B cell (primary cell): ENCODE data around the gene BMPER. TPM values are rescaled to one million over a fixed set of nuclear protein-coding genes. Genes with fewer than 3 reads are reported as not detected.

Experiments used
- ATAC-seq: fragments of 200-7000 bp; cut with Tn5 transposase; one replicate; pipeline ENCODE4 v1.10.0; 2021; ENCODE audit warnings: low read depth, mild to moderate bottlenecking, moderate number of reproducible peaks, moderate library complexity
- CTCF ChIA-PET: fragments of 350-600 bp; sonication (Branson Sonifier 250); formaldehyde crosslinking; loops from one replicate; lab custom pipeline; 2021; ENCODE audit warnings: antibody characterized with exemption, inconsistent platforms; lab: Charles Lee
- POLR2A ChIA-PET: fragments of 350-600 bp; sonication (Branson Sonifier 250); formaldehyde crosslinking; loops from one replicate; lab custom pipeline; 2021; ENCODE audit warnings: antibody characterized with exemption; lab: Charles Lee
- DNase-seq: peaks from one replicate; pipeline ENCODE4 v3.0.0; 2013
- H2AFZ ChIP-seq: 2 replicates; pipeline ENCODE4 v1.6.1; 2012; ENCODE audit warnings: mild to moderate bottlenecking, low read depth, low read length; ENCODE audit not compliant: insufficient read depth, poor library complexity, severe bottlenecking
- H3K27ac ChIP-seq, 2 donors: 1 replicate in 1 of 2; 2 replicates in 1 of 2; pipeline ENCODE4 v1.5.1; 2012 to 2013; ENCODE audit warnings: low read length in 2 of 2, mild to moderate bottlenecking in 2 of 2, moderate library complexity in 1 of 2
- H3K27me3 ChIP-seq, 4 experiments: fragments of 200-600 bp in 1 of 4; sonication (generic) in 1 of 4; replicated peaks in 1 of 4; 1 replicate in 2 of 4; 2 replicates in 2 of 4; pipeline versions ENCODE4 v1.6.1 to v1.7.0; 2013 to 2016; ENCODE audit warnings: low read length in 3 of 4, mild to moderate bottlenecking in 2 of 4, mixed read lengths in 1 of 4, moderate library complexity in 1 of 4; ENCODE audit not compliant: insufficient read depth in 4 of 4, control insufficient read depth in 3 of 4; ENCODE audit errors: control extremely low read depth in 1 of 4
- H3K36me3 ChIP-seq, 2 experiments: replicated peaks in 1 of 2; 1 replicate in 1 of 2; 2 replicates in 1 of 2; pipeline versions ENCODE4 v1.6.1 to v1.7.1; 2013; ENCODE audit warnings: low read length in 1 of 2; ENCODE audit not compliant: insufficient read depth in 2 of 2, control insufficient read depth in 1 of 2; ENCODE audit errors: control extremely low read depth in 1 of 2, extremely low read depth in 1 of 2
- H3K4me1 ChIP-seq, 2 donors: fragments of 200-600 bp in 1 of 2; sonication (generic) in 1 of 2; 1 replicate in 1 of 2; 2 replicates in 1 of 2; pipeline versions ENCODE4 v1.5.1 to v1.6.1; 2013 to 2017; ENCODE audit warnings: low read length in 2 of 2; ENCODE audit not compliant: control insufficient read depth in 2 of 2, insufficient read depth in 2 of 2
- H3K4me2 ChIP-seq: replicated peaks from 2 replicates; pipeline ENCODE3; 2012; ENCODE audit warnings: mild to moderate bottlenecking, low read depth, low read length; ENCODE audit not compliant: poor library complexity, severe bottlenecking
- H3K4me3 ChIP-seq, 5 experiments: fragments of 200-600 bp in 1 of 5; sonication (generic) in 1 of 5; 1 replicate in 3 of 5; 2 replicates in 2 of 5; pipeline versions ENCODE4 v1.5.1 to v1.7.0; 2011 to 2016; ENCODE audit warnings: low read length in 4 of 5, mild to moderate bottlenecking in 4 of 5, low read depth in 2 of 5, control low read depth in 1 of 5, moderate library complexity in 1 of 5; ENCODE audit not compliant: insufficient read depth in 1 of 5; ENCODE audit errors: control extremely low read depth in 1 of 5, extremely low read depth in 1 of 5
- H3K79me2 ChIP-seq: fragments of 200-600 bp; sonication (generic); one replicate; pipeline ENCODE4 v1.6.0; 2016; ENCODE audit warnings: low read length; ENCODE audit not compliant: control insufficient read depth, insufficient read depth
- H3K9ac ChIP-seq: fragments of 200-600 bp; sonication (generic); 2 replicates; pipeline ENCODE4 v1.6.1; 2017; ENCODE audit warnings: mild to moderate bottlenecking, low read length, moderate library complexity
- H3K9me3 ChIP-seq, 3 donors: one replicate each; pipeline versions ENCODE4 v1.6.1 to v1.7.1; 2013; ENCODE audit warnings: low read length in 2 of 3; ENCODE audit not compliant: control insufficient read depth in 2 of 3, insufficient read depth in 1 of 3; ENCODE audit errors: control extremely low read depth in 1 of 3
- H4K20me1 ChIP-seq: 2 replicates; pipeline ENCODE4 v1.6.0; 2012; ENCODE audit warnings: mild to moderate bottlenecking, low read length; ENCODE audit not compliant: insufficient read depth, control insufficient read depth, poor library complexity, severe bottlenecking
- H3K27ac Mint-ChIP-seq: one replicate; pipeline ENCODE4 v1.8.0; 2021; ENCODE audit warnings: mixed read lengths
- H3K27me3 Mint-ChIP-seq: one replicate; pipeline ENCODE4 v1.8.0; 2021; ENCODE audit warnings: mixed read lengths
- H3K4me1 Mint-ChIP-seq: one replicate; pipeline ENCODE4 v1.8.0; 2021; ENCODE audit warnings: mixed read lengths
- H3K4me3 Mint-ChIP-seq: one replicate; pipeline ENCODE4 v1.8.0; 2021; ENCODE audit warnings: mixed read lengths
- H3K9me3 Mint-ChIP-seq: one replicate; pipeline ENCODE4 v1.8.0; 2022; ENCODE audit warnings: mixed read lengths; ENCODE audit not compliant: insufficient read depth
- EZH2 ChIP-seq: IDR thresholded peaks from 2 replicates; pipeline ENCODE4 v1.6.1; 2012; ENCODE audit warnings: borderline replicate concordance, low read depth, mild to moderate bottlenecking, moderate library complexity, low read length; ENCODE audit not compliant: insufficient read depth, poor library complexity, severe bottlenecking
- WGBS: methylation state at CpG from one replicate; pipeline ENCODE4 v1.1.5; 2013; ENCODE audit warnings: missing lambda C conversion rate; ENCODE audit not compliant: insufficient coverage; 5-methylcytosine and 5-hydroxymethylcytosine counted together
- intact Hi-C: fragments of 100-400 bp; cut with micrococcal nuclease; formaldehyde crosslinking; loops from one replicate; pipeline ENCODE4 v1.10.0; 2022
- polyA plus RNA-seq: library from polyadenylated mRNA; depleted of rRNA; stranded (reverse); fragments of >200 nt; gene quantifications from 2 replicates; pipeline ENCODE4 v1.2.3, GENCODE V29; 2012
- total RNA-seq, 2 donors: library from RNA; stranded (reverse); fragments of 120-200 nt in 1 of 2; gene quantifications; 1 replicate in 1 of 2; 2 replicates in 1 of 2; pipeline versions ENCODE4 v1.2.3 to v1.2.4, GENCODE V29; 2013 to 2022
- TF ChIP-seq, protein P1 (sequence below): fragments of 200-600 bp; IDR thresholded peaks from one replicate; pipeline ENCODE4 v1.8.0; 2022; ENCODE audit warnings: antibody characterized with exemption, mild to moderate bottlenecking

BMPER gene
- total and polyA plus RNA-seq, 2 donors (not counting 1 experiment from before 2014, with no cell fraction given): not detected

DNA sequence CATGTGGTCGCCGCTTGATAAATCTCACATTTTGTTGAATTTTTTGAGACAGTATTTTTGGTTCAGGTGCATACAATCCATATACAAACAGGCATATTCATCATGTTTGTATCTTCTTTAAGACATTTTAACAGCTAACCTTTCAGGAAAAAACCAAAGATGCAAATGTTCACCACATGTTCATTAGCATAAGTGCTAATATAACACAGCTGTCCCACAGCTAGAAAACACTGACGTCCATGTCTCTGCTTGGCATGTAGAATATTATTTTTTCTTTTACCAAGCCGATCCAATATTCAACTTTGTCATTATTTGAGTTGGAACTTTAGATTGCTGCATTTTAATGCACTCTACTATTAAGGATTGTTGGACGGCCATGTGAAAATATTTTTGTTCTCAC, 31.2 kb downstream of the BMPER start:
- no peak for DNase-seq
- TF ChIP-seq EZH2: no peak
- TF ChIP-seq, protein P1, sequence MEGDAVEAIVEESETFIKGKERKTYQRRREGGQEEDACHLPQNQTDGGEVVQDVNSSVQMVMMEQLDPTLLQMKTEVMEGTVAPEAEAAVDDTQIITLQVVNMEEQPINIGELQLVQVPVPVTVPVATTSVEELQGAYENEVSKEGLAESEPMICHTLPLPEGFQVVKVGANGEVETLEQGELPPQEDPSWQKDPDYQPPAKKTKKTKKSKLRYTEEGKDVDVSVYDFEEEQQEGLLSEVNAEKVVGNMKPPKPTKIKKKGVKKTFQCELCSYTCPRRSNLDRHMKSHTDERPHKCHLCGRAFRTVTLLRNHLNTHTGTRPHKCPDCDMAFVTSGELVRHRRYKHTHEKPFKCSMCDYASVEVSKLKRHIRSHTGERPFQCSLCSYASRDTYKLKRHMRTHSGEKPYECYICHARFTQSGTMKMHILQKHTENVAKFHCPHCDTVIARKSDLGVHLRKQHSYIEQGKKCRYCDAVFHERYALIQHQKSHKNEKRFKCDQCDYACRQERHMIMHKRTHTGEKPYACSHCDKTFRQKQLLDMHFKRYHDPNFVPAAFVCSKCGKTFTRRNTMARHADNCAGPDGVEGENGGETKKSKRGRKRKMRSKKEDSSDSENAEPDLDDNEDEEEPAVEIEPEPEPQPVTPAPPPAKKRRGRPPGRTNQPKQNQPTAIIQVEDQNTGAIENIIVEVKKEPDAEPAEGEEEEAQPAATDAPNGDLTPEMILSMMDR: no peak
- ATAC-seq: no peak
- intact Hi-C loops: loop anchor here (10.0 kb wide), 1 partner anchor 692 kb away; no protein-coding TSS in a partner anchor
- H3K4me1 ChIP-seq: no peaks in the 10 kb centered on the region
- Mint-ChIP-seq H3K9me3 (no peaks in the 10 kb centered on the region), H3K27me3 (peaks cover 12% of the 10 kb centered on the region), H3K4me3 (no peak overlapping the region), H3K4me1 (no peaks in the 10 kb centered on the region), H3K27ac (no peak overlapping the region)
- no peaks in the 10 kb centered on the region for H3K9me3 ChIP-seq
- no peak overlapping the region for H3K4me2 ChIP-seq
- CTCF ChIA-PET: interaction anchor here (0.9 to 7.3 kb wide), 2 partner anchors 10 to 749 kb away, joined by 3 to 89 read pairs; no protein-coding TSS in a partner anchor
- H3K27ac ChIP-seq: no peak overlapping the region
- POLR2A ChIA-PET: no interaction called here
- no CpG with 5 or more reads among the region's 5 CpGs for WGBS
- no peaks in the 10 kb centered on the region for H3K79me2 ChIP-seq
- H4K20me1 ChIP-seq: no peaks in the 10 kb centered on the region
- no peak overlapping the region for H3K9ac ChIP-seq
- H3K4me3 ChIP-seq: no peak overlapping the region
- H3K27me3 ChIP-seq: peaks cover 0 to 17% (median 4%) of the 10 kb centered on the region in 4 experiments
- no peak overlapping the region for H2AFZ ChIP-seq
- no peaks in the 10 kb centered on the region for H3K36me3 ChIP-seq

DNA sequence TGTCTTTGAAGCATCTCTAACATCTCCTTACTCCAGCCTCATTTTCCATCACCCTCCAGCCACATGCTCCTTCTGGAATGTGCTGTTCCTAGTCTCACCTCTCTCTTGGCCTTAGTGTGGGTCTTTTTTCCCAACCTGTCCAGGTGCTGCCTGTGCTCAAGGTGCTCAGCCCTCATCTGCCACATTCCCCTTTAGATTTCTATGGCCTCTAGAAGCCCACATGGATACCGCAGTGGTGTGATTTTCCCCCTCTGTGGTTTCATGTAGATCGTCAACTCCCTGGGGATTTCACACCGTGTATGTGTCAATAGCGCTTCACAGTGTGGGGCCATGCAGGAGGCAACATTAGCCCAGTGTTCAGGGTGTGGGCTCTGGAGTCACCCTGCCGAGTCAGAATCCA, 32.5 kb downstream of the BMPER start:
- TF ChIP-seq, protein P1: no peak
- no peak for TF ChIP-seq EZH2
- intact Hi-C loops: loop anchor here (10.0 kb wide), 1 partner anchor 693 kb away; no protein-coding TSS in a partner anchor
- Histone ChIP-seq H4K20me1 (no peaks in the 10 kb centered on the region), H3K36me3 (no peaks in the 10 kb centered on the region), H2AFZ (no peak overlapping the region), H3K4me1 (no peaks in the 10 kb centered on the region), H3K27ac (no peak overlapping the region), H3K27me3 (peaks cover 0 to 10% (median 4%) of the 10 kb centered on the region in 4 experiments), H3K79me2 (no peaks in the 10 kb centered on the region), H3K9me3 (no peaks in the 10 kb centered on the region), H3K9ac (no peak overlapping the region), H3K4me3 (no peak overlapping the region), H3K4me2 (no peak overlapping the region)
- 65% methylated on average over 4 of the region's 5 CpGs for WGBS
- peaks cover 9% of the 10 kb centered on the region for H3K27me3 Mint-ChIP-seq
- ATAC-seq (no peak), DNase-seq (no peak)
- H3K4me1 Mint-ChIP-seq: no peaks in the 10 kb centered on the region
- ChIA-PET POLR2A (no interaction called here), CTCF (no interaction called here)
- H3K4me3 Mint-ChIP-seq: no peak overlapping the region
- H3K9me3 Mint-ChIP-seq: no peaks in the 10 kb centered on the region
- H3K27ac Mint-ChIP-seq: no peak overlapping the region
